Measurements from ENCODE around the gene JCAD. TPM values are rescaled to one million over a fixed set of nuclear protein-coding genes. Genes with fewer than 3 reads are reported as not detected.

Gene JCAD
- total RNA-seq, 1 donor from 2014 or later = 27.3 TPM

DNA sequence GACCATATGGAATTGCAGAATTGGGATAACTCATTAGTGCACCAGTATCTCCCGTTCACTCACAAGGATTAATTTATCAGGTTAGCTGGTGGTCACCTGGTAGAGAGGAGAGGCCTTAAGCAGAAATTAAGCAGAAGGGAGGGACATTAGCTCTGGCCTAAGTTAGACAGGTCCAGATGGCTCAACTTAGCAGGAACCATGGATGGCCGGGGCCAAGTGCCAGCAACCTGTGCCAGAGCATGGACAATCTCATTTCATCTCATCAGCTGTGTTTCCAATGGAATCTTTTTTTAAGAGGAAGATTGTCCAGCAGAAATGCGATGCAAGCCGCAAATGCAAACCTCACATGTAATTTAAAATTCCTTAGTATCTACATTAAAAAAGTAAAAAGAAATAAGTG, 82.2 kb downstream of the JCAD start:
- TF ChIP-seq EZH2 (IDR thresholded peaks at IDR 0.05; ENCODE audit: insufficient read depth, low read length) = no peak
- TF ChIP-seq, protein P1, sequence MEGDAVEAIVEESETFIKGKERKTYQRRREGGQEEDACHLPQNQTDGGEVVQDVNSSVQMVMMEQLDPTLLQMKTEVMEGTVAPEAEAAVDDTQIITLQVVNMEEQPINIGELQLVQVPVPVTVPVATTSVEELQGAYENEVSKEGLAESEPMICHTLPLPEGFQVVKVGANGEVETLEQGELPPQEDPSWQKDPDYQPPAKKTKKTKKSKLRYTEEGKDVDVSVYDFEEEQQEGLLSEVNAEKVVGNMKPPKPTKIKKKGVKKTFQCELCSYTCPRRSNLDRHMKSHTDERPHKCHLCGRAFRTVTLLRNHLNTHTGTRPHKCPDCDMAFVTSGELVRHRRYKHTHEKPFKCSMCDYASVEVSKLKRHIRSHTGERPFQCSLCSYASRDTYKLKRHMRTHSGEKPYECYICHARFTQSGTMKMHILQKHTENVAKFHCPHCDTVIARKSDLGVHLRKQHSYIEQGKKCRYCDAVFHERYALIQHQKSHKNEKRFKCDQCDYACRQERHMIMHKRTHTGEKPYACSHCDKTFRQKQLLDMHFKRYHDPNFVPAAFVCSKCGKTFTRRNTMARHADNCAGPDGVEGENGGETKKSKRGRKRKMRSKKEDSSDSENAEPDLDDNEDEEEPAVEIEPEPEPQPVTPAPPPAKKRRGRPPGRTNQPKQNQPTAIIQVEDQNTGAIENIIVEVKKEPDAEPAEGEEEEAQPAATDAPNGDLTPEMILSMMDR (IDR thresholded peaks at IDR 0.05; ENCODE audit: insufficient read depth, low read depth, low read length) = no peak
- H3K9ac ChIP-seq (ENCODE audit: low read length) = no peak overlapping the region
- Mint-ChIP-seq H3K36me3 (ENCODE audit: low read depth, unreplicated experiment) (no peaks in the 10 kb centered on the region), H3K27ac (ENCODE audit: unreplicated experiment) (no peak overlapping the region), H3K9me3 (ENCODE audit: unreplicated experiment) (peaks cover 5% of the 10 kb centered on the region), H3K4me1 (ENCODE audit: low read depth, unreplicated experiment) (no peaks in the 10 kb centered on the region), H3K4me3 (ENCODE audit: unreplicated experiment) (no peak overlapping the region), H3K27me3 (ENCODE audit: low read depth, unreplicated experiment) (no peaks in the 10 kb centered on the region)
- no peaks in the 10 kb centered on the region for H3K79me2 ChIP-seq (ENCODE audit: insufficient read depth, low read length)
- DNase-seq (ENCODE audit: low read depth) (no peak), FAIRE-seq (no peak)
- H3K27me3 ChIP-seq (ENCODE audit: insufficient read depth, low read length) = no peaks in the 10 kb centered on the region
- no peaks in the 10 kb centered on the region for H3K36me3 ChIP-seq (ENCODE audit: insufficient read depth, low read length)
- no peaks in the 10 kb centered on the region for H4K20me1 ChIP-seq (ENCODE audit: insufficient read depth, low read length)
- H3K4me3 ChIP-seq (ENCODE audit: insufficient read depth, low read depth, low read length) = no peak overlapping the region
- H3K4me2 ChIP-seq (ENCODE audit: low read length) = no peak overlapping the region
- no peaks in the 10 kb centered on the region for H3K4me1 ChIP-seq (ENCODE audit: insufficient read depth, low read length)
- H3K27ac ChIP-seq (ENCODE audit: low read depth, low read length) = no peak overlapping the region
- no peaks in the 10 kb centered on the region for H3K9me3 ChIP-seq (ENCODE audit: insufficient read depth, low read depth, low read length)
- no peak overlapping the region for H2AFZ ChIP-seq (ENCODE audit: low read depth, low read length)

DNA sequence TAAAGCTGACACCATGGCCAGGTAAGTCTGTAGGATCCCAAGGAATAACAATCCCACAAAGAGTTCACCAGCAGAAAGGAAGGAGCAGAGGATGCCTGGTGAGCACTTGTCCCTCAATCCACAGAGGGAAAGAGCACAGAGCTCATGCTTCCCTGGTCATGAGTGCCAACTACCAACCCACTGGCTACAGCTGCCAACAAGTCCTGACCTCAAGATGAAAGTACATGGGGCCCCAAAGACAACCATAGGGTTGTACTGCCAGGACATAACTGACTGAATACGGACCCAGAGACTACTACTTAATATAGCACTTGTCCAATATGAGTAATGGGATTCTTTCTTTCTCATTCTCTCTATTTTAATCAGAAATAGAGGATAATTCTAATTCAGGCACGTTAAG, 83.3 kb downstream of the JCAD start:
- Mint-ChIP-seq H3K27ac (ENCODE audit: unreplicated experiment) (no peak overlapping the region), H3K4me1 (ENCODE audit: low read depth, unreplicated experiment) (no peaks in the 10 kb centered on the region), H3K4me3 (ENCODE audit: unreplicated experiment) (no peak overlapping the region), H3K9me3 (ENCODE audit: unreplicated experiment) (peaks cover 7% of the 10 kb centered on the region), H3K27me3 (ENCODE audit: low read depth, unreplicated experiment) (no peaks in the 10 kb centered on the region), H3K36me3 (ENCODE audit: low read depth, unreplicated experiment) (no peaks in the 10 kb centered on the region)
- Histone ChIP-seq H3K27ac (ENCODE audit: low read depth, low read length) (no peak overlapping the region), H3K27me3 (ENCODE audit: insufficient read depth, low read length) (no peaks in the 10 kb centered on the region), H2AFZ (ENCODE audit: low read depth, low read length) (no peak overlapping the region), H3K9me3 (ENCODE audit: insufficient read depth, low read depth, low read length) (no peaks in the 10 kb centered on the region), H3K4me3 (ENCODE audit: insufficient read depth, low read depth, low read length) (no peak overlapping the region), H3K4me1 (ENCODE audit: insufficient read depth, low read length) (no peaks in the 10 kb centered on the region), H3K9ac (ENCODE audit: low read length) (no peak overlapping the region), H4K20me1 (ENCODE audit: insufficient read depth, low read length) (no peaks in the 10 kb centered on the region), H3K4me2 (ENCODE audit: low read length) (no peak overlapping the region), H3K79me2 (ENCODE audit: insufficient read depth, low read length) (no peaks in the 10 kb centered on the region), H3K36me3 (ENCODE audit: insufficient read depth, low read length) (no peaks in the 10 kb centered on the region)
- no peak for TF ChIP-seq EZH2 (IDR thresholded peaks at IDR 0.05; ENCODE audit: insufficient read depth, low read length)
- DNase-seq (ENCODE audit: low read depth) (no peak), FAIRE-seq (no peak)

DNA sequence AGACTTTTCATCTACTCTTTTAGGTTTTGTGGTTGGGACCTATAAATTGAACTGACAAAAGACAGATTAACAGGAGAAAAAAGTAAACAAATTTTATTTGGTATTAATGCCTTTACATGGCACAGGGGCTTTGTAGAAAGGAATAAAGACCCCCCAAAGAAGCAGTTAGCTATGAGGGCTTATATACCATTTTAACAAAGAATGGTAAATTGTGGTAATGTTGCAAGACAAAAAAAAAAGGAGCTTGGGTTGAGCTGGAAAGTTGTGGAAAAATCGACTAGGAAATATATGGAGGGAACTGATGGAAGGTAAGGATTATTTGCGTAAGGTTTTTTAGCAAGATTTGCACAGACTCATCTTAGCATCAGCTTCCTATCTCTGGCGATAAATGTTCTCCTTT, 84.6 kb downstream of the JCAD start:
- no peaks in the 10 kb centered on the region for H3K36me3 ChIP-seq (ENCODE audit: insufficient read depth, low read length)
- TF ChIP-seq EZH2 (IDR thresholded peaks at IDR 0.05; ENCODE audit: insufficient read depth, low read length) = no peak
- TF ChIP-seq, protein P1 (IDR thresholded peaks at IDR 0.05; ENCODE audit: insufficient read depth, low read depth, low read length) = no peak
- peaks cover 2% of the 10 kb centered on the region for H3K27me3 Mint-ChIP-seq (ENCODE audit: low read depth, unreplicated experiment)
- DNase-seq (ENCODE audit: low read depth) (no peak), FAIRE-seq (no peak)
- no peak overlapping the region for H3K4me2 ChIP-seq (ENCODE audit: low read length)
- no peaks in the 10 kb centered on the region for H3K4me1 Mint-ChIP-seq (ENCODE audit: low read depth, unreplicated experiment)
- no peak overlapping the region for H3K4me3 ChIP-seq (ENCODE audit: insufficient read depth, low read depth, low read length)
- H3K9me3 ChIP-seq (ENCODE audit: insufficient read depth, low read depth, low read length) = no peaks in the 10 kb centered on the region
- H3K79me2 ChIP-seq (ENCODE audit: insufficient read depth, low read length) = no peaks in the 10 kb centered on the region
- H4K20me1 ChIP-seq (ENCODE audit: insufficient read depth, low read length) = no peaks in the 10 kb centered on the region
- no peaks in the 10 kb centered on the region for H3K27me3 ChIP-seq (ENCODE audit: insufficient read depth, low read length)
- H3K27ac Mint-ChIP-seq (ENCODE audit: unreplicated experiment) = no peak overlapping the region
- peaks cover 7% of the 10 kb centered on the region for H3K9me3 Mint-ChIP-seq (ENCODE audit: unreplicated experiment)
- H3K4me1 ChIP-seq (ENCODE audit: insufficient read depth, low read length) = no peaks in the 10 kb centered on the region
- H3K9ac ChIP-seq (ENCODE audit: low read length) = no peak overlapping the region
- H3K27ac ChIP-seq (ENCODE audit: low read depth, low read length) = no peak overlapping the region
- no peak overlapping the region for H2AFZ ChIP-seq (ENCODE audit: low read depth, low read length)
- H3K4me3 Mint-ChIP-seq (ENCODE audit: unreplicated experiment) = no peak overlapping the region
- H3K36me3 Mint-ChIP-seq (ENCODE audit: low read depth, unreplicated experiment) = no peaks in the 10 kb centered on the region

All from astrocyte (in vitro differentiated cells and primary cell).